ENCODE measurements around the gene PHTF1.
A peak's percentile ranks its signal among the peaks of the same experiment; 100 is the strongest.

PHTF1 gene

GRCh38 chr1:113659035-113659434 lies 100.3 kb downstream of the PHTF1 start:
- TF ChIP-seq ZFP3 (CRISPR knock-in tag; IDR thresholded peaks at IDR 0.05) (no peak), ISL1 (CRISPR knock-in tag; IDR thresholded peaks at IDR 0.05) (no peak), BACH2 (CRISPR knock-in tag; IDR thresholded peaks at IDR 0.05; ENCODE audit: borderline replicate concordance) (no peak), CSDC2 (CRISPR knock-in tag; IDR thresholded peaks at IDR 0.05) (no peak), POU6F1 (CRISPR knock-in tag; IDR thresholded peaks at IDR 0.05; ENCODE audit: borderline replicate concordance, low read depth) (no peak), OSR1 (CRISPR knock-in tag; IDR thresholded peaks at IDR 0.05) (no peak), PATZ1 (CRISPR knock-in tag; IDR thresholded peaks at IDR 0.05; ENCODE audit: borderline replicate concordance) (no peak), PPARA (CRISPR knock-in tag; IDR thresholded peaks at IDR 0.05; ENCODE audit: borderline replicate concordance) (no peak), TSHZ2 (CRISPR knock-in tag; IDR thresholded peaks at IDR 0.05) (no peak), RARB (CRISPR knock-in tag; IDR thresholded peaks at IDR 0.05) (no peak), ZNF70 (CRISPR knock-in tag; IDR thresholded peaks at IDR 0.05) (no peak), ESRRG (CRISPR knock-in tag; IDR thresholded peaks at IDR 0.05) (no peak), GLIS3 (CRISPR knock-in tag; IDR thresholded peaks at IDR 0.05) (no peak), TCF4 (CRISPR knock-in tag; IDR thresholded peaks at IDR 0.05; ENCODE audit: borderline replicate concordance) (no peak)
- ATAC-seq = no peak

GRCh38 chr1:113657556-113658063 lies 101.7 kb downstream of the PHTF1 start:
- peak; percentile 94 for TF ChIP-seq SNAI2 (CRISPR knock-in tag; IDR thresholded peaks at IDR 0.05)
- TF ChIP-seq ISL1 (CRISPR knock-in tag; IDR thresholded peaks at IDR 0.05) = peak; percentile 93
- no peak for TF ChIP-seq ZNF8 (CRISPR knock-in tag; IDR thresholded peaks at IDR 0.05)
- ATAC-seq = peak; percentile 49

GRCh38 chr1:113657126-113657525 lies 102.2 kb downstream of the PHTF1 start:
- no peak for ATAC-seq
- no peak for TF ChIP-seq ZFP30 (CRISPR knock-in tag; IDR thresholded peaks at IDR 0.05)
- TF ChIP-seq RARB (CRISPR knock-in tag; IDR thresholded peaks at IDR 0.05) = no peak
- TF ChIP-seq PPARA (CRISPR knock-in tag; IDR thresholded peaks at IDR 0.05; ENCODE audit: borderline replicate concordance) = no peak
- TF ChIP-seq ZNF8 (CRISPR knock-in tag; IDR thresholded peaks at IDR 0.05) = no peak
- no peak for TF ChIP-seq BACH2 (CRISPR knock-in tag; IDR thresholded peaks at IDR 0.05; ENCODE audit: borderline replicate concordance)
- TF ChIP-seq ZNF70 (CRISPR knock-in tag; IDR thresholded peaks at IDR 0.05) = no peak
- TF ChIP-seq CSRNP3 (CRISPR knock-in tag; IDR thresholded peaks at IDR 0.05) = no peak
- TF ChIP-seq, protein P1, sequence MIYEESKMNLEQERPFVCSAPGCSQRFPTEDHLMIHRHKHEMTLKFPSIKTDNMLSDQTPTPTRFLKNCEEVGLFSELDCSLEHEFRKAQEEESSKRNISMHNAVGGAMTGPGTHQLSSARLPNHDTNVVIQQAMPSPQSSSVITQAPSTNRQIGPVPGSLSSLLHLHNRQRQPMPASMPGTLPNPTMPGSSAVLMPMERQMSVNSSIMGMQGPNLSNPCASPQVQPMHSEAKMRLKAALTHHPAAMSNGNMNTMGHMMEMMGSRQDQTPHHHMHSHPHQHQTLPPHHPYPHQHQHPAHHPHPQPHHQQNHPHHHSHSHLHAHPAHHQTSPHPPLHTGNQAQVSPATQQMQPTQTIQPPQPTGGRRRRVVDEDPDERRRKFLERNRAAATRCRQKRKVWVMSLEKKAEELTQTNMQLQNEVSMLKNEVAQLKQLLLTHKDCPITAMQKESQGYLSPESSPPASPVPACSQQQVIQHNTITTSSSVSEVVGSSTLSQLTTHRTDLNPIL (CRISPR knock-in tag; IDR thresholded peaks at IDR 0.05; ENCODE audit: low read depth) = no peak
- TF ChIP-seq ISL1 (CRISPR knock-in tag; IDR thresholded peaks at IDR 0.05) = no peak
- no peak for TF ChIP-seq ZFP3 (CRISPR knock-in tag; IDR thresholded peaks at IDR 0.05)
- no peak for TF ChIP-seq ZNF565 (CRISPR knock-in tag; conservative IDR thresholded peaks at IDR 0.05; ENCODE audit: low read depth)
- no peak for TF ChIP-seq OSR1 (CRISPR knock-in tag; IDR thresholded peaks at IDR 0.05)
- TF ChIP-seq TCF4 (CRISPR knock-in tag; IDR thresholded peaks at IDR 0.05; ENCODE audit: borderline replicate concordance) = no peak
- no peak for TF ChIP-seq ESRRG (CRISPR knock-in tag; IDR thresholded peaks at IDR 0.05)
- TF ChIP-seq CSDC2 (CRISPR knock-in tag; IDR thresholded peaks at IDR 0.05) = no peak
- no peak for TF ChIP-seq ZC3H10 (CRISPR knock-in tag; IDR thresholded peaks at IDR 0.05)
- TF ChIP-seq TSHZ2 (CRISPR knock-in tag; IDR thresholded peaks at IDR 0.05) = no peak
- no peak for TF ChIP-seq PATZ1 (CRISPR knock-in tag; IDR thresholded peaks at IDR 0.05; ENCODE audit: borderline replicate concordance)
- no peak for TF ChIP-seq TOX (CRISPR knock-in tag; IDR thresholded peaks at IDR 0.05; ENCODE audit: borderline replicate concordance)
